HuH-7 (cell line): ENCODE measurements around the gene HMCN2.
"Not testable (repeated sequence)": the region's sequence is repeated elsewhere in the genome, so short reads cannot be mapped to it uniquely, and the experiment has no call there.

Source experiments
- DNase-seq: peaks from one replicate; pipeline ENCODE4 v3.0.0; 2011; ENCODE audit warnings: low spot score

HMCN2 gene

DNA sequence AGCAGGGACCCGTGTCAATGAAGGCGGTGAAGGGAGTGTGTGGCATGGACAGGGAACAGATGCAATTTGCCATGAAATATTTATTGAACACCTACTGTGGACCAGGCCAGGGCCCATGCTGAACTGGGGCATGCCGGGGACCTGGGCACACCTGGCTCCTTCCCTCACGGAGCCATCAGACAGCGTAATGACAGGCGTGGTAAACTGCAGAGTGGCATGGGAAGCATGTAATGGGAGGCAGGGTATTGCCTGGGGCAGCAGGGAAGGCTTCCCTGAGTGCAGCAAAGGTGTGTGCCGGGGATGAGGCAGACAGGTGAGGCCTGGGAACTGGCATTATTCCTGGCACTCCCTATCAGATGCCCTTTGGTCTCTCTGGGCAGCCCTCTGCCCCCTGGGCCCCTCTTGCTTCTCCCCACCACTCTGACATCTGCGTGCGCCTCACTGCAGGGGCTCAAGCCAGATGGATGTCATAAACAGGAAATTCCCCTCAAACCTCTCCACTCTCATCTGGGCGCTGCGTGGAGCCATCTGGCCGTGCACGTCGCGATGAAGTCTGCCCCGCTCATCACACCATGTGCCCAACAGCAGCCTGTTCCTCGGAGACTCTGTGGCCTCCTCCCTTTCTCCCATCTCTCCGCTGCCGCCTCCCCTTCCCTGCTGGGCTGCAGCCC, 67.6 kb downstream of the HMCN2 start:
- DNase-seq: no peak

DNA sequence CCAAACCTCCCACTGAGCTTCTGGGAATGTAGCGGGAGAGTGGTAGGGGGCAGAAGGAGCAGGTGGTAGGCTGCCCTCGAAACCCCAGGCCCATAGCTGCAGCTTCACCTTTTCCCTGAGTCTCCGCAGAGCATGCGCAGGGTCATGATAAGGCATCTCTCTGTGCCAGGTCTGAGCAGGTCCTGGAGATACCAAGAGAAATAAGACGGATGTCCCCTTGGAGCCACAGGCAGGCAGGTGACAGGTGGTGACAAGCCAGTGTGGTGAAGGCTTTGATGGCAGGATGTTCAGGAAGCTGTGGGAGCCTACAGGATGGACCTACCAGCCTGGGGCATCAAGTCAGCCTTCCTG, 68.1 kb downstream of the HMCN2 start:
- DNase-seq: no peak

DNA sequence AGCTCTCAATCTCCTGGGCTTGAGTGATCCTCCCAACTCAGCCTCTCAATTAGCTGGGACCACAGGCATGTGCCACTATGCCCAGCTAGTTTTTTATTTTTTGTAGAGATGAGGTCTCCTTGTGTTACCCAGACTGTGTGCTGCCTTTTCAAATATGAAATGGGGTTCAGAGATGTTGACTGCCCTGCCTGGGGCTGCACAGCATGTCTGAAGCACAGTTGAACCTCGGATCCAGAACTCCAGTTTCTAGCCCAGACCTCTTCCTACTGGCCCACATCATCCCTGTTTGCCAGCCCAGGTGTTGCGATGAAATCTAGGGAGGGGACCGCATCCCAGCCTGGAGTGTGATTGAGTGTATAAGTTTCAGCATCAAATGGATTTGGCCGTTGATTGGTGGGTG, 69.4 kb downstream of the HMCN2 start:
- no peak for DNase-seq

DNA sequence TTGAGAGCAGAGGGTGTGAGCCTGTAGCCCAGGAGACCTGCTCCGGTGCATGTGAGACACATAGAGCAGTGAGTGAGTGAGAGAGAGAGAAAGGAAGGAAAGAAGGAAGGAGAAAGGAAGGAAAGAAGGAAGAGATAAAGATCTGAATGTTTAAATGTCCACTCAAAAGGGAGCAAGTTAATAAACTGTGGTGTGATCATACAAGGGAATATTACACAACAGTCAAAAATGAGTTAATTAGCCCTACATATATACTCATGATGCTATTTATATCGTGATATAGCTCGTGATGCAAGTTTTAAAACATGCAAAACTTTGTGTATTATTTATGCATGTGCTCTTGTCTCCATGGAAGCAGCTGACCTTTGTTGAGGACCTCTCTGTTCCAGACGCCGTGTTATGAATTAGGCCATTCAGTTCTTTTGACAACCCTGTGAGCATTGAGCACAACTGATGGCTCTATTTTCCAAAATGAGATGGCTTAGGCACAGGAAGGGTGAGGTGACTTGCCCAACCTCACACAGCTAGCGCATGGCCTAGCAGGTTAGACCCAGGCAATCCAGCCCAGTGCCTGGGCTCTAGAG, 70.6 kb downstream of the HMCN2 start:
- no peak for DNase-seq

DNA sequence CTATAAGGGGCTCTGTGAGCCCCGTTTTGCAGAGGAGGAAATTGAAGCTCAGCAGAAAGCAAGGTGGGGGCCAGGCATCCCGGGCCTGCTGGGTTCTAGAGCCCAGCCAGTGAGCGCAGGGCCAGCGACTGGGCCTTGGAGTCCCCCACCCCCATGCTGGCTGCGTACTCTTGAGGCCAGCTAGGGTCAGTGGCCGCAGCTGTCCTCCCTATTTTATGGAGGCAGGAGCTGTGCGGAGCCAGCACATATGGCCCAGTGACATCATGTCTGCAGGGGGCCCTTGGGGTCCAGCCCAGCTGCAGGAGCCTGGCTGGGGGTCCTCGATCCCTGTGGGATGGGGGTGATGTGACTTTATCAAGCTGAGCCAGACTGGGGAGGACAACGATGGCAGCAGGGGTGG, 71.3 kb downstream of the HMCN2 start:
- DNase-seq: no peak

DNA sequence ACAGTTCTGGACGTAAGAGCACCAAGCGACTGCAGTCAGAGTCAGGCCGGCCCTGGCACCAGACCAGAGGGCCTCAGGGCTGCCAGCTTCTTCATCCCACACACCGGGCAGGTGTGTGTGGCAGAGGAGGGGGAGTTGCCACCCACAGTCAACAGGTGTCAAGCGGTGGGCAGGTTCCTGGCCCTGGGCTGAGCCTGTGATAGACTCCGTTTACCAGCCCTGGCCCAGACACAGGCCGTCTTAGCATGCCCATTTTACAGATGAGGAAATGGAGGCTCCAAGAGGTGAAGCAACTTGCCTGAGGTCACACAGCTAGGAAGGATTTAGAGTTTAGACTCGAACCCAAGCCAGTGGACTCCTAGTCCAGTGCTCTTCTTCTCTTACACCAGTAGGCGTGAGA, 71.8 kb downstream of the HMCN2 start:
- no peak for DNase-seq

DNA sequence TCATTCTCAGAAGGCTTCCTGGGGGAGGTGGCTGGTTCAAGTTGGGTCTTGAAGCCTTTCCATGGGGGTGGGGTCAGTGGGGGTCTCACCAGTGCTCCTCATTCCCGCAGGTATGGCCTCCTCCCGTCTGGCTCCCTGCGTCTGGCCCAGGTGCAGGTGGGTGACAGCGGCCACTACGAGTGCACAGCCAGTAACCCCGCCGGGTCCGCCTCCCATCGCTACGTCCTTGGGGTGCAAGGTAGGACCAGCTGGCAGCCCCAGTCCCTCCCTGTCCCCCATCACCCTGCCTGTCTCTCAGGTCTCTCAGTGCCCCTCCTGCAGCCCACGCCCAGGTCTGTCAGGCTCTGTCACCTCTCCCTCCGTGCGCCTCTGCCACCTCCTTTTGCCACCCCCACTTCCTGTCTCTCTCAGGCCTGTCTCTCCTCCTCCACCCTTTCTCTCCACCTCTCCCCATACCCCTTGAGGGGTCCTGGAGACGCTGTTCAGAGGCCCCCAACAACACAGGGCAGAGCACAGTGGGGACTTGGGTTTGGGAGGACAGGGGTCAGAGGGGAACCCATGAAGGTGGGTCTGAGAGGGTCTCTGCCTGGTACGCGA, 72.3 kb downstream of the HMCN2 start:
- DNase-seq: no peak

DNA sequence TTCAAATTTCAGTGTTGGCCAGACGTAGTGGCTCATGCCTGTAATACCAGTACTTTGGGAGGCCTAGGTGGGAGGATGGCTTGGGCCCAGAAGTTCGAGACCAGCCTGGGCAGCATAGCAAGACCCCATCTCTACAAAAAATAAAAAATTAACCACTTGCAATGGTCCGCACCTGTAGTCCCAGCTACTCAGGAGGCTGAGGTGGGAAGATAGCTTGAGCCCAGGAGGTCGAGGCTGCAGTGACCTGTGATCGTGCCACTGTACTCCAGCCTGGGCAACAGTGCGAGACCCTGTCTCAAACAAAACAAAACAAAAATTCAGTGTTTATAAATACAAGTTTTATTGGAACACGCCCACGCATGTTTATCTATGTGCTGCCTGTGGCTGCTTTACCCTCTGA, 73.3 kb downstream of the HMCN2 start:
- not testable (repeated sequence) for DNase-seq

DNA sequence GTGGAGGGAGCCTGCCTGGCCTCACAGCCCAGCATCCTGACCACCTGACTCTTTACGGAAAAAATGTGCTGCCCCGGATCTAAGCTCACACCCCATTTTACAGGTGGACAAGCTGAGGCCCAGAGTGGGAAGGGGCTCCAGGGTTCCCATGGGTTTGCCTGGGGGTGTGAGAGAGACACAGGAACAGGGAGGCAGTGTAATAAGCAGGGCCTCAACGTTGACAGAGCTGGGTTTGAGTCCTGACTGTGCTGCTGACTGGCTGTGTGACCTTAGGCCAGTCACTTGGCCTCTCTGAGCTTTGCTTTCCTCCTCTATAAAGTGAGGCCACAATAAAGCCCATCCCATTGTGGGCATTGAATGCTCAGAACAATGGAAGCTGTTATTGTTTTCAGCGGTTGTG, 73.7 kb downstream of the HMCN2 start:
- DNase-seq: no peak

DNA sequence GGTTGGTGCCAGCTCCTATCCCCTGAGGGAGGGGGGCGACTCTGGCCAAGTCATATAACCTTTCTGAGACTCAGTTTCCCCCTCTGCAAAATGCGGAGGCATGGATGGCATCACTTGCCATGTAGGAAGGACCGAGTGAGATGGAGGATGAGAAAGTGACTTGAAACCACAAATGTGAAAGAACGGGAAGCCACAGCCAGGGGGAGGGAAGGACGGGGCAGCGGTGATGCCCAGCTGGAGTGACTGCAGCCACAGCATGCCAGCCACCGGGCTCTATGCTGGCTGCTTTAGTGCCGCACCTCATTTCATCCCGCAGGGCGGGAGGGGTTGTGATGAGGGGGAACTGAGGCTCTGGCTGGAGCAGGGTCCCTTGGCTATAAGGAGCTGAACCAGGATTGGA, 74.5 kb downstream of the HMCN2 start:
- DNase-seq: no peak

DNA sequence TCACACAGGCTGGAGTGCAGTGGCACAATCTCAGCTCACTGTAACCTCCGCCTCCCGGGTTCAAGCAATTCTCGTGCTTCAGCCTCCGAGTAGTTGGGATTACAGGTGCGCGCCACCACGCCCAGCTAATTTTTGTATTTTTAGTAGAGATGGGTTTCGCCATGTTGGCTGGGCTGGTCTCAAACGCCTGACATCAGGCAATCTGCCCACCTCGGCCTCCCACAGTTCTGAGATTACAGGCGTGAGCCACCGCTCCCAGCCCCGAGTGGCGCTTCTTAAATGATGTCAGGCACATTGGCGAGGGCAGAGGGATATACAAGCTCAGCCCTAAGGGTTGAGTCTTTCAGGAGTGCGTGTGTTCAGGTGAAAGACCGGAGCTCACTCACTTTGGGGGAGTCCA, 75.0 kb downstream of the HMCN2 start:
- not testable (repeated sequence) for DNase-seq

DNA sequence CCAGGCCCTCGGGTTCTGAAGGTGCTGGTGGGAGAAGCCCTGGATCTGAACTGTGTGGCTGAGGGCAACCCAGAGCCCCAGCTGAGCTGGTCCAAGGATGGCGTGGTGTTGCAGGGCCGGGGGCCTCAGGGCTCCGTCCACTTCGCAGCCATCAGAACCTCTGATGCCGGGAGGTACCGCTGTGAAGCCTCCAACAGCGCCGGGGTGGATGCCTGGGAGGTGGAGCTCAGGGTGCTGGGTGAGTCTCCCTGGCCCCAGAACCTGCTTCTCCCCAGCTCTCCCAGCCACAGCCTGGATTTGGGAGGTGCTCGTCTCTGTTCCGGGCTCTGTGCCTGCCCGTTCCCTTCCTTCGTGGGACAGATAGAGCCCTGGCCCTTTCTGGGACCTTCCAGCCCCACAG, 75.6 kb downstream of the HMCN2 start:
- no peak for DNase-seq

DNA sequence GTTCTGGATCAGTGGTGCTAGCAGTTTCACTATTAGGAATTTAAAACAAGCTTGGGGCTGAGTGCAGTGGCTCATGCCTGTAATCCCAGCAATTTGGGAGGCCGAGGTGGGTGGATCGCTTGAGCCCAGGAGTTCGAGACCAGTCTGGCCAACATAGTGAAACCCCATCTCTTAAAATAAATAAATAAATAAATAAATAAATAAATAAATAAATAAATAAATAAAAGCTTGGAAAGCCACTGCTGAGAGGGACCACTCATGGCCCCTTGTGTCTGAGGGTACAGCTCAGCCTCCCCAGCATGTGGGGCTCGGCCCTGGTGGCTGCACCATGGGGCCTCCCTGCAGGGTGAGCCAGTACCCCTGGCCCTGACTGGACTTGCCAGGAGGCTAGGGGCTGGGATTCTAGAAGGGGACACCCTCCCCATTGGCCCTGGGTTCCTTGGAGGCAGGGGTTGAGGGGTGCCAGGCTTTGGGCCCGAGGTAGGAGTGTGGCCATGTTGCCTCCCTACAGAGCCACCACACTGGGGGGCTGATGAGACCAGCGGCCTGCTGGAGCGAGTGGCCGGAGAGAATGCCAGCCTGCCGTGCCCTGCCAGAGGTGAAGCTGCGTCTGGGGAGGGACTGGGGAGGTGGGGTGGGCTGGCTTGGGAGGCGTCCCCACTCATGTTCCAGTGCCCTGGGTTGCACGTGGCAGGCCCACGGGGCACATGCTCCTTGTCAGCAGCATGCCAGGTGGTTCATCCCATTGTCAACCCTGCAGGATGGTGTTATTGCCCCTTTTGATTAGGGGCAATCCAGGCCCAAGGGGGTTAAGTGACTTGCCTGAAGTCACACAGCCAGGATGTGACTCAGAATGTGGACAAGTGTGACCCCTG, 76.5 kb downstream of the HMCN2 start:
- no peak for DNase-seq

DNA sequence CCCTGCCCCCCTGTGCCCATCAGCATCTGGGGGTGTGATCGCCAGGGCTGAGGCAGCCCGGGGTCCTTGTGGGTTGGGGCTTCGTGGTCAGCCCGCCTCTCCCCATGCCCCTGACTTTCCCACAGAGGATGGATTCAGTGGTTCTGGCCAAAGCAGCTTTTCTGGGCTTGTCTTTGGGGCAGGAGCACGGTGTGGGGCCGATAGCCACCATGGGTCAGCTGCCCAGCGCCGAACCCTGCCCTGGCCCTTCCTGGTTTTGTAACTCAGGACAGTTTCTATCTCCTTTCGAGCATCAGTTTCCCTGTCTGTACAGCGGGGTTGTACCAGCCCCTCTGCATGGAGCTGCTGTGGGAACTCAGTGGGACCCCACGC, 77.1 kb downstream of the HMCN2 start:
- no peak for DNase-seq

DNA sequence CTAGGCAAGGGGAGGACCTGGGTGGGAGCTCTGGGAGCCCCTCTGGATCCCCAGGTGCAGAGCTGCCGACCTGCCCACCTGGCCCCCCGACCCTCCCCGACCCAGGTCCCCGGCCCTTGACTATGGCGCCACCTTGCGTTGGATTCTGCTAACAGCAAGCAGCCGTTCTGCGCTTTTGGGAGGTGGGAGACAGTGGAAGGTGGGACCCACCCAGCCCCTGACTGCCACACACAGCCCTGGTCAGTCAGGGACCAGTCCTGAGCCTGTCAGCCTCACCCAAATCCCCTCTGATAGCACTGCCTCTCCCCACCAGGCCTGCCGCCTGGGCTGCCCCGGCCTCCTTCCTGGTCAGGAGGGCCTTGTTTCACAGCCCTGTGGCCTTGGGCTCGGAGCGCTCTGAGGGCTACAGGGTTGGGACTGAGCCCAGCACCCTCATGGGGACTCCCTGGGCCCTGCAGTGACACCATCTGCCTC, 77.9 kb downstream of the HMCN2 start:
- peak; percentile 73 for DNase-seq

DNA sequence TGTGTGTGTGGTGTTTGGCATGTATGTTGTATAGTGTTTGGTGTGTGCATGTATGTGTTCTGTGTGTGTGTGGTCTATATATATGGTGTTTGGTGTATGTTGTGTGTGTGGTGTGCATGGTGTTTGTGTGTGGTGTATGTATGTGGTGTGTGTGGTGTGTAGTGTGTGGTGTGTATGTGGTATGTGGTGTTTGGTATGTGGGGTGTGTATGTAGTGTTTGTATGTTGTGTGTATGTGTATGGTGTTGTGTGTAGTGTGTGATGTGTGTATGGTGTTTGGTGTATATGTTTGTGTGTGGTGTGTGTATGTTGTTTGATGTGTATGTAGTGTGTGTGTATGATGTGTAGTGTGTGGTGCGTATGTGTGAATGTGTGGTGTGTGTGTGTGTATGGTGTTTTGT, 78.8 kb downstream of the HMCN2 start:
- DNase-seq: no peak

DNA sequence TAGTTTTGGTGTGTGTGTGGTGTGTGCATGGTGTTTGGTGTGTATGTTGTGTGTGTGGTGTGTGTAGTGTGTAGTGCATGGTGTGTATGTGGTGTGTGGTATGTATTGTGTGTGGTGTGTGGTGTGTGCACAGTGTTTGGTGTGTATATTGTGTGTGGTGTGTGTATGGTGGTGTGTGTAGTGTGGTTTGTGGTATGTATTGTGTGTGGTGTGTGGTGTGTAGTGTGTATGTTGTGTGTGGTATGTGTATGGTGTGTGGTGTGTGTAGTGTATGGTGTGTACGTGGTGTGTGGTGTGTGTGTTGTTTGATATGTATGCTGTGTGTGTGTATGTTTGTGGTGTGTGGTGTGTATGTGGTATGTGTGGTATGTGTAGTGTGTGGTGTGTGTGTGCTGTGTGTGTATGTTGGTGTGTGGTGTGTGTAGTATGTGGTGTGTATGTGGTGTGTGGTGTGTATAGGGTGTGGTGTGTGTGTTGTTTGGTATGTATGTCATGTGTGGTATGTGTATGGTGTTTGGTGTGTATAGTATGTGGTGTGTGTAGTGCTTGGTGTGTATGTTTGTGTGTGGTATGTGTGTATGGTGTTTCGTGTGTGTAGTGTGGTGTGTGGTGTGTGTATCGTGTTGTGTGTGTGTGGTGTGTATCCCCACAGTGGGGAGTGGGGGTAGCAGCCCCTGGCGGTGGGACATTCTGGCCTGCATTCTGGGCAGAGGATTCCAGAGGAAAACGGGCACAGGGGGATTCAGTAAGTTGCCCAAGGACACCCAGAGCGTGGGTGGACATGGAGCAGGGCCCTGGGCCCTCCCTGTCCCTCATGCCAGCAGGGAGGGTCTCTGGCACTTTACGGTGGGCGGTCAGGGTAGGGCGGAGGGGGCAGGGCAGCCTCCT, 79.7 kb downstream of the HMCN2 start:
- DNase-seq: no peak

DNA sequence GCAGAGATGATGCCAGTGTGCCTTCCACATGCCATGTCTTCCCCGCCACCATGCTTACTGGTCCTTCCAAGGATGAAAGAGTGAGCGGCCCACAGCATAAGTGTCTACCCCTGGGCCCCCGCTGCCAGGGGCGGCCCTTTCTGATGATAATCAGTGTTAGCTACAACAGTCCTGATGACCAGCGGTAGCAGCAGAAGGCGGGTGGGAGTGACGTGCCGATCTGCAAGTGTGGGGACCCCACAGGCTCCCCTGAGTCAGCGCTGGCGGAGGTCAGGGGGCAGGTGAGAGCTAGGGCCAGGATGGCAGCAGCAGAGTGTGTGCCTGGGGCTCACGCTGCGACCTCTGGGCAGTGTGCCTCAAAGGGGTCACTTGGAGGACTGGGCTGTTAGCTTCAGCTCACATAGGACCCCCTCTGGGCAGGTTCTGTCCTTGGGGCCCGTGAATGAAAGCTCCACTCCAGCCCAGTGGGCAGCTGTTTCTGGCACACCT, 80.4 kb downstream of the HMCN2 start:
- DNase-seq: no peak

DNA sequence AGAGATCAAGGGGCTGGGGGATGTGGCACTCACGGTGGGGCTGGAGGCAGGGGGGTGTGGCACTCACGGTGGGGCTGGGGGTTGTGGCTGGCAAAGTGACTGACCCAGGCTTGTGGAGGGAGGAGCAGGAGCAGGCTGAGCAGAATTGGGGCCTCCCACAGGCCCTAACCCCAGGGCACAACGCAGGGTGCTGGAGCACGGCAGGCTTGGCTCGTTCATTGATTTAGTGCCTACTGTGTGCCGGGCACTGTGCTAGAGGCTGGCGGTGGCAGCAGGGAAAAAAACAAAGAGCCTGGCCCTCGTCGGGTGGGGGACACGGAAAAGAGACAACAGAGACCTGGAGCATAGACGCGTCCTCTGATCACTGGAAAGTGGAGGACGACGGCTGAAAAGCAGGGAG, 80.9 kb downstream of the HMCN2 start:
- no peak for DNase-seq

DNA sequence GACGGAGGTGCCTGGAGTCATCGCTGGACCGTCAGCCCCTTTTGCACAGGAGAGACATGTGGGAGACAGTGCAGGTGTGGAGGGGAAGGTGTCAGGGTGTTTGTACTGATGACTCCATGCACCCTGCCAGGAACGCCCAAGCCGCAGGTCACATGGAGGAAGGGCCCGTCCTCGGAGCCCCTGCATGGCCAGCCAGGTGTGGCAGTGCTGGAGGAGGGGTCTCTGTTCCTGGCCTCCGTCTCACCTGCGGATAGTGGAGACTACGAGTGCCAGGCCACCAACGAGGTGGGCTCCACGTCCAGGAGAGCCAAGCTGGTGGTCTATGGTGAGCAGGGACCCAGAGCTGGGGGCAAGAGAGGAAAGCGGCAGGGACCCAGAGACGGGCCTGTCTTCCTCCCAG, 81.5 kb downstream of the HMCN2 start:
- DNase-seq: no peak

DNA sequence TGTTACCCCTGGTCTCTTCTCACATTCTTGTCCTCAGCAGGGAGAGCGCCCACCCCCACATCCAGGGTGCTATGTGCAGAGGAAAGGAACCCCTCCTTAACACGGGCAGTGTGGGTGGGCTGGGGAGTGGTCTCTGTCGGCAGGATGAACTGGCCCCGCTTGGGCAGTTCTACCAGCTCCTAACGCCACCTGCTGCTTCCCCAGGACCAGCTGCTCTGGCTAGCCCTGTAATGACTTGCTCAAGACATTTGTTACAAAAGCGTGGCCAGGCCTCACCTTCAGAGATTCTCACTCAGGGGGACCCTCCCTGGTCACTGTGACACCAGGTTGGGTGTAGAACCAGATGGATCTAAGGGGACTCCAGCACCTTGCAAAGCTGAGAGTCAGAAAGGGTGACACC, 82.4 kb downstream of the HMCN2 start:
- DNase-seq: peak; percentile 46

DNA sequence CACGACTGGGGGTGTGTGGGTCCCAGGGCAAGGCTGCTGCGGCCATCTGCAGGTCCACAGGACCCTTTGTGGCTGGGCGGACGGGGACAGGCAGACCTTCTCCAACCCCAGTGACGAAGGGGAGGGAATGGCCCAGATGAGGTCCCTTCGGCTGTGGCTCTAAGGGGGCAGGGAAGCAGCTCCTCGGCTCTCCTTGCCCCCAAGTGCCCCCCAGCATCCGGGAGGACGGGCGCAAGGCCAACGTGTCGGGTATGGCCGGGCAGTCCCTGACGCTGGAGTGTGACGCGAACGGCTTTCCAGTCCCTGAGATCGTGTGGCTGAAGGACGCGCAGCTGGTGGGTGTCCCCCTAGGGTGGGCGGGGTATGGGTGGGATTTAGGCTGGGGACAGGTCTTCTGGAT, 82.8 kb downstream of the HMCN2 start:
- no peak for DNase-seq
